Naive thymus-derived CD4-positive, alpha-beta T cell (primary cell): Measurements from ENCODE around the gene FBLL1. TPM values are rescaled to one million over a fixed set of nuclear protein-coding genes. Genes with fewer than 3 reads are reported as not detected.
A peak's percentile ranks its signal among the peaks of the same experiment; 100 is the strongest.
"Not testable (repeated sequence)": the region's sequence is repeated elsewhere in the genome, so short reads cannot be mapped to it uniquely, and the experiment has no call there.

Experiments
- ATAC-seq: fragments of 150-1000 bp; cut with Tn5 transposase; 2 replicates; pipeline ENCODE4 v1.10.0; 2021; ENCODE audit warnings: mild to moderate bottlenecking, moderate library complexity
- CTCF ChIA-PET: fragments of 350-600 bp; sonication (Branson Sonifier 250); formaldehyde crosslinking; loops from one replicate; lab custom pipeline; 2021; ENCODE audit warnings: antibody characterized with exemption; lab: Charles Lee
- POLR2A ChIA-PET: fragments of 350-600 bp; sonication (Branson Sonifier 250); formaldehyde crosslinking; loops from one replicate; lab custom pipeline; 2021; ENCODE audit warnings: antibody characterized with exemption, inconsistent platforms; lab: Charles Lee
- DNase-seq, 9 donors: peaks; one replicate each; pipeline versions ENCODE4 v3.0.0 to v3.0.0-alpha.2; 2020 to 2022; ENCODE audit warnings: mixed read lengths in 1 of 9
- H3K27ac ChIP-seq: one replicate; pipeline ENCODE4 v1.7.0; 2013; ENCODE audit warnings: mild to moderate bottlenecking, low read depth, low read length, moderate library complexity
- H3K27me3 ChIP-seq, 2 donors: one replicate each; pipeline ENCODE4 v1.7.0; 2013; ENCODE audit warnings: low read length in 2 of 2, mild to moderate bottlenecking in 2 of 2, moderate library complexity in 2 of 2; ENCODE audit not compliant: control insufficient read depth in 2 of 2, insufficient read depth in 2 of 2
- H3K36me3 ChIP-seq, 3 experiments: 1 replicate in 2 of 3; 2 replicates in 1 of 3; pipeline ENCODE4 v1.7.0; 2013; ENCODE audit warnings: low read length in 3 of 3, mild to moderate bottlenecking in 3 of 3, moderate library complexity in 1 of 3; ENCODE audit not compliant: insufficient read depth in 3 of 3, control insufficient read depth in 2 of 3
- H3K4me1 ChIP-seq, 2 donors: one replicate each; pipeline ENCODE4 v1.7.0; 2013; ENCODE audit warnings: low read length in 2 of 2, mild to moderate bottlenecking in 2 of 2, moderate library complexity in 1 of 2; ENCODE audit not compliant: control insufficient read depth in 2 of 2, insufficient read depth in 2 of 2
- H3K4me3 ChIP-seq: 2 replicates; pipeline ENCODE4 v1.7.0; 2013; ENCODE audit warnings: mild to moderate bottlenecking, low read length
- H3K9me3 ChIP-seq, 3 experiments: 1 replicate in 2 of 3; 2 replicates in 1 of 3; pipeline ENCODE4 v1.7.0; 2013; ENCODE audit warnings: low read length in 3 of 3; ENCODE audit not compliant: control insufficient read depth in 2 of 3
- H3K27ac Mint-ChIP-seq, 9 donors: one replicate each; pipeline ENCODE4 v1.8.0; 2020 to 2022; ENCODE audit warnings: mixed read lengths in 9 of 9, mild to moderate bottlenecking in 8 of 9, moderate library complexity in 5 of 9, inconsistent platforms in 2 of 9
- H3K27me3 Mint-ChIP-seq, 5 donors: one replicate each; pipeline ENCODE4 v1.8.0; 2021 to 2022; ENCODE audit warnings: mixed read lengths in 5 of 5, mild to moderate bottlenecking in 1 of 5
- H3K36me3 Mint-ChIP-seq, 5 donors: one replicate each; pipeline ENCODE4 v1.8.0; 2020 to 2022; ENCODE audit warnings: mixed read lengths in 5 of 5, mild to moderate bottlenecking in 3 of 5, inconsistent platforms in 1 of 5
- H3K4me1 Mint-ChIP-seq, 7 donors: one replicate each; pipeline ENCODE4 v1.8.0; 2020 to 2022; ENCODE audit warnings: mixed read lengths in 7 of 7, mild to moderate bottlenecking in 3 of 7, inconsistent platforms in 1 of 7
- H3K4me3 Mint-ChIP-seq, 10 donors: one replicate each; pipeline ENCODE4 v1.8.0; 2020 to 2022; ENCODE audit warnings: mild to moderate bottlenecking in 10 of 10, mixed read lengths in 10 of 10, moderate library complexity in 6 of 10, inconsistent platforms in 2 of 10
- H3K9me3 Mint-ChIP-seq, 11 donors: one replicate each; pipeline ENCODE4 v1.8.0; 2020 to 2022; ENCODE audit warnings: mixed read lengths in 11 of 11, mild to moderate bottlenecking in 4 of 11, inconsistent platforms in 1 of 11, moderate library complexity in 1 of 11
- intact Hi-C, 2 donors: fragments of 100-400 bp; cut with micrococcal nuclease; formaldehyde crosslinking; loops; one replicate each; pipeline ENCODE4 v1.15.1; 2023
- polyA plus RNA-seq, 2 donors: library from polyadenylated mRNA; unstranded; fragments of 300-500 nt; fragmentation: Illumina TruSeq; gene quantifications; one replicate each; pipeline ENCODE4 v1.2.3, GENCODE V29; 2021
- total RNA-seq, 6 experiments: library from RNA in 5 of 6; stranded (reverse) in 5 of 6; gene quantifications; 1 replicate in 5 of 6; 2 replicates in 1 of 6; pipeline ENCODE4 v1.2.3 and lab custom pipeline; 2021 to 2026

Gene FBLL1
- total and polyA plus RNA-seq, 7 experiments from 2014 or later, result 0.22 to 0.57 TPM; not detected in 5

- Histone ChIP-seq H3K9me3 (no peaks in the 10 kb centered on the region), H3K27me3 (peaks cover 0 to 18% of the 10 kb centered on the region in 2 donors), H3K4me3 (no peak overlapping the region), H3K27ac (no peak overlapping the region), H3K36me3 (no peaks in the 10 kb centered on the region), H3K4me1 (no peaks in the 10 kb centered on the region)
- ATAC-seq (no peak), DNase-seq (no peak)
- peak overlapping the region; percentile 33 to 88 (median 69) for H3K4me3 Mint-ChIP-seq
- H3K27ac Mint-ChIP-seq, result no peak overlapping the region
- peaks cover 0 to 13% (median 4%) of the 10 kb centered on the region in 11 donors for H3K9me3 Mint-ChIP-seq
- H3K4me1 Mint-ChIP-seq, result peaks cover 4 to 18% (median 14%) of the 10 kb centered on the region in 7 donors
- ChIA-PET POLR2A (no interaction called here), CTCF (no interaction called here)
- intact Hi-C loops, result loop anchor here in 1 of 2 donors (2.0 kb wide), 1 partner anchor 49 kb away; the partner anchor contains the start of gene PANK3
- H3K27me3 Mint-ChIP-seq, result peaks cover 26 to 51% (median 43%) of the 10 kb centered on the region in 5 donors
- peaks cover 0 to 3% (median 0%) of the 10 kb centered on the region in 5 donors for H3K36me3 Mint-ChIP-seq
Measured at GRCh38 chr5:168529374-168530234, 499 bp downstream of the FBLL1 start.

GRCh38 chr5:168530621-168531150 lies 1.6 kb downstream of the FBLL1 start:
- Histone ChIP-seq H3K36me3 (no peaks in the 10 kb centered on the region), H3K27me3 (peaks cover 0 to 18% of the 10 kb centered on the region in 2 donors), H3K4me1 (no peaks in the 10 kb centered on the region), H3K4me3 (no peak overlapping the region), H3K27ac (no peak overlapping the region), H3K9me3 (no peaks in the 10 kb centered on the region)
- Mint-ChIP-seq H3K9me3 (peaks cover 0 to 13% (median 4%) of the 10 kb centered on the region in 11 donors), H3K27ac (no peak overlapping the region), H3K27me3 (peaks cover 26 to 51% (median 43%) of the 10 kb centered on the region in 5 donors), H3K4me1 (peaks cover 4 to 18% (median 14%) of the 10 kb centered on the region in 7 donors), H3K4me3 (peak overlapping the region; percentile 2 to 88 (median 69)), H3K36me3 (peaks cover 0 to 3% (median 0%) of the 10 kb centered on the region in 5 donors)
- ChIA-PET POLR2A (no interaction called here), CTCF (no interaction called here)
- DNase-seq, result no peak
- no peak for ATAC-seq
- intact Hi-C loops, result no loop called here

GRCh38 chr5:168531191-168531590 lies 2.1 kb downstream of the FBLL1 start:
- no peak overlapping the region for H3K4me3 Mint-ChIP-seq
- H3K36me3 Mint-ChIP-seq, result peaks cover 0 to 3% (median 0%) of the 10 kb centered on the region in 5 donors
- CTCF ChIA-PET, result no interaction called here

GRCh38 chr5:168531987-168532864 lies 3.1 kb downstream of the FBLL1 start:
- Histone ChIP-seq H3K9me3 (no peaks in the 10 kb centered on the region), H3K27me3 (peaks cover 0 to 18% of the 10 kb centered on the region in 2 donors), H3K27ac (no peak overlapping the region), H3K4me3 (no peak overlapping the region), H3K36me3 (no peaks in the 10 kb centered on the region), H3K4me1 (no peaks in the 10 kb centered on the region)
- POLR2A ChIA-PET, result no interaction called here
- Mint-ChIP-seq H3K27me3 (peaks cover 26 to 51% (median 43%) of the 10 kb centered on the region in 5 donors), H3K36me3 (peaks cover 0 to 3% (median 0%) of the 10 kb centered on the region in 5 donors), H3K4me1 (peaks cover 4 to 18% (median 14%) of the 10 kb centered on the region in 7 donors), H3K27ac (no peak overlapping the region), H3K4me3 (peak overlapping the region in 1 of 10 donors; percentile 48), H3K9me3 (peaks cover 0 to 13% (median 4%) of the 10 kb centered on the region in 11 donors)
- ATAC-seq (no peak), DNase-seq (no peak)
- intact Hi-C loops, result no loop called here
- CTCF ChIA-PET, result no interaction called here

More at GRCh38 chr5:168531191-168531590, 2.1 kb downstream of the FBLL1 start:
- DNase-seq (no peak), ATAC-seq (no peak)
- intact Hi-C loops, result no loop called here
- no peaks in the 10 kb centered on the region for H3K4me1 ChIP-seq
- no peak overlapping the region for H3K4me3 ChIP-seq
- POLR2A ChIA-PET, result no interaction called here
- H3K36me3 ChIP-seq, result no peaks in the 10 kb centered on the region
- H3K4me1 Mint-ChIP-seq, result peaks cover 4 to 18% (median 14%) of the 10 kb centered on the region in 7 donors
- H3K9me3 Mint-ChIP-seq, result peaks cover 0 to 13% (median 4%) of the 10 kb centered on the region in 11 donors
- no peak overlapping the region for H3K27ac ChIP-seq
- peaks cover 26 to 51% (median 43%) of the 10 kb centered on the region in 5 donors for H3K27me3 Mint-ChIP-seq
- H3K27me3 ChIP-seq, result peaks cover 0 to 18% of the 10 kb centered on the region in 2 donors
- H3K27ac Mint-ChIP-seq, result no peak overlapping the region
- no peaks in the 10 kb centered on the region for H3K9me3 ChIP-seq

GRCh38 chr5:168534351-168534750 lies 5.2 kb downstream of the FBLL1 start:
- POLR2A ChIA-PET, H3K27ac Mint-ChIP-seq, H3K36me3 ChIP-seq, H3K4me3 ChIP-seq, CTCF ChIA-PET, H3K36me3 Mint-ChIP-seq, H3K9me3 Mint-ChIP-seq, DNase-seq, H3K4me3 Mint-ChIP-seq, H3K4me1 ChIP-seq, H3K27ac ChIP-seq, intact Hi-C loops, ATAC-seq, H3K9me3 ChIP-seq: not testable (repeated sequence)
- peaks cover 19 to 37% (median 35%) of the 10 kb centered on the region in 5 donors for H3K27me3 Mint-ChIP-seq
- H3K27me3 ChIP-seq, result peaks cover 0 to 18% of the 10 kb centered on the region in 2 donors
- peaks cover 0 to 12% (median 9%) of the 10 kb centered on the region in 7 donors for H3K4me1 Mint-ChIP-seq

- Histone ChIP-seq H3K4me3 (no peak overlapping the region), H3K4me1 (no peaks in the 10 kb centered on the region), H3K36me3 (no peaks in the 10 kb centered on the region), H3K27ac (no peak overlapping the region), H3K27me3 (peaks cover 0 to 4% of the 10 kb centered on the region in 2 donors), H3K9me3 (peaks cover 0 to 4% (median 0%) of the 10 kb centered on the region in 3 experiments)
- Mint-ChIP-seq H3K27me3 (peaks cover 6 to 15% (median 12%) of the 10 kb centered on the region in 5 donors), H3K27ac (no peak overlapping the region), H3K4me1 (no peaks in the 10 kb centered on the region), H3K4me3 (no peak overlapping the region), H3K36me3 (no peaks in the 10 kb centered on the region), H3K9me3 (peaks cover 0 to 20% (median 1%) of the 10 kb centered on the region in 11 donors)
- no peak for ATAC-seq
- CTCF ChIA-PET, result no interaction called here
- intact Hi-C loops, result no loop called here
- no peak for DNase-seq
- POLR2A ChIA-PET, result no interaction called here
Measured at GRCh38 chr5:168537176-168537575, 8.1 kb downstream of the FBLL1 start.
